Lower lobe of right lung (tissue), 2 donors: Measurements from ENCODE around the gene KRT81. TPM values are rescaled to one million over a fixed set of nuclear protein-coding genes. Genes with fewer than 3 reads are reported as not detected.

Source experiments
- ATAC-seq, 2 donors: fragments of 200-7000 bp; cut with Tn5 transposase; one replicate each; pipeline ENCODE4 v1.9.1; 2020 to 2022; ENCODE audit warnings: mild to moderate bottlenecking in 2 of 2, moderate library complexity in 2 of 2
- DNase-seq: peaks from one replicate; pipeline ENCODE4 v3.0.0-alpha.2; 2020
- H3K27ac ChIP-seq: fragments of 200-600 bp; one replicate; pipeline ENCODE4 v1.8.0; 2022
- H3K27me3 ChIP-seq: fragments of 200-600 bp; one replicate; pipeline ENCODE4 v1.8.0; 2022; ENCODE audit warnings: low read depth
- H3K36me3 ChIP-seq: fragments of 200-600 bp; one replicate; pipeline ENCODE4 v1.8.0; 2022; ENCODE audit warnings: mild to moderate bottlenecking
- H3K4me1 ChIP-seq: fragments of 200-600 bp; one replicate; pipeline ENCODE4 v1.8.0; 2022
- H3K4me3 ChIP-seq: fragments of 200-600 bp; one replicate; pipeline ENCODE4 v1.8.0; 2022; ENCODE audit warnings: mild to moderate bottlenecking
- H3K9me3 ChIP-seq: fragments of 200-600 bp; one replicate; pipeline ENCODE4 v1.8.0; 2022
- CTCF ChIP-seq: fragments of 200-600 bp; IDR thresholded peaks from one replicate; pipeline ENCODE4 v1.8.0; 2022; ENCODE audit warnings: antibody characterized with exemption, mild to moderate bottlenecking
- intact Hi-C: fragments of 100-400 bp; cut with DNase I; formaldehyde crosslinking; loops from one replicate; pipeline ENCODE4 v1.11.0; 2022
- total RNA-seq: library from RNA; stranded (reverse); fragmentation: NEBNext Ultra II Directional; extraction: Animal tissue kit (Norgen Biotek cat#: 25700); gene quantifications from one replicate; pipeline ENCODE4 v1.2.1, GENCODE V29; 2021
- donor health status: DM: no; HTN: yes; CAD: no; lungs with severe emphysema.

The KRT81 gene
- total RNA-seq, 1 donor from 2014 or later, result not detected

DNA sequence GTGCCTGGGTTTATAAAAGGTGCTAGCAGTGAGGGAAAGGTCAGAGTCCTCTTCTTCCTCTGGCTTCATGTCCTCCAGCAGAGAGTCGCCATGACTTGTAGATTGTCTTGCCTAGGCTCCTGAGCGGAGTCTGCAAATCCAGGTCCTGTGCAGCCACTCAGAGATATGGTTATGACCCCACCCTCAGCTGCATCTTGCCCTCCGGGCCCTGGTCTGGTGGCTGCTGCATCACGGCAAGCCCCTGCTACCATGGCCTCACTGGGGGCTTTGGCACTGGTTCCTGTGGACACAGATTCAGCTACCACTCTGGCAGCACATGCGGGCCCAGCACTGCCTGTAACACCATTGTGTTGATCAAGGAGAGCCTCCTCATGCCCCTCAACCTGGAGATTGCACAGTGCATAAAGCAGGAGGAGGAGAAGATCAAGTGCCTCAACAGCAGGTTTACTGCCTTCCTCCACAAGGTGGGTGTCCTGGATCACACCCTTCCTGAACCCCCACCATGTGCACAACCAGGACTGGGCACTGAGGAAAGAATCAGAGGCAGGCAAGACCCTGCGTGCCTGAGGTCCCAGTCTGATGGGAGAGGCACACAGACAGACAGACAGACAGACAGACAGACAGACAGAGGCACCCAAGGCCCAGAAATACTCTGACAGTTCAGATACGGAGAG is 27.4 kb downstream of the KRT81 start:
- H3K27me3 ChIP-seq, result peaks cover 17% of the 10 kb centered on the region
- DNase-seq (no peak), ATAC-seq (no peak)
- no peaks in the 10 kb centered on the region for H3K36me3 ChIP-seq
- H3K9me3 ChIP-seq, result no peaks in the 10 kb centered on the region
- no peaks in the 10 kb centered on the region for H3K4me1 ChIP-seq
- TF ChIP-seq CTCF, result no peak
- no peak overlapping the region for H3K4me3 ChIP-seq
- intact Hi-C loops, result no loop called here
- no peak overlapping the region for H3K27ac ChIP-seq

DNA sequence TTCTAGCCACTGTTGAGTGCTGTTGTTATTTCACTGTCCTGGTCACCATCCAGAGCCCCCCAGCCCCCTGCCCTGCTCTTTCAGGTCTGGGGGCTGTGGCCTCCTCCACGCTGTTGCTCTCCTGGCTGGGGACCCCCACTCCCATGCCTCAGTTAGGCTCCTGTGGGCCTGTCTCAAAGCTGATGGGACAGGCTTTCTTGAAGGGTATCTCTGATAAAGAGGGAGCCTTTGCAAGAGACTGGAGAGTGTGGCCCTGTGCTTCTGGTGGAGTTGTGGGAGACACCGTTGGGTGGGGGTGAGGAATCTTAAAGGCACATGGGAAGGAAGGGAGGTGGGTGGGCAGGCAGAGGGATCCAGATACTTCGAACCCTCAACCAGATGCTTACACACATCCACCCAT is 29.0 kb downstream of the KRT81 start:
- DNase-seq (no peak), ATAC-seq (no peak)
- Histone ChIP-seq H3K27me3 (peaks cover 33% of the 10 kb centered on the region), H3K4me3 (no peak overlapping the region), H3K9me3 (no peaks in the 10 kb centered on the region), H3K36me3 (no peaks in the 10 kb centered on the region), H3K4me1 (peaks cover 8% of the 10 kb centered on the region), H3K27ac (no peak overlapping the region)
- no peak for TF ChIP-seq CTCF
- intact Hi-C loops, result no loop called here

- H3K9me3 ChIP-seq, result no peaks in the 10 kb centered on the region
- H3K36me3 ChIP-seq, result no peaks in the 10 kb centered on the region
- no peak for DNase-seq
- no peak overlapping the region for H3K4me3 ChIP-seq
- H3K4me1 ChIP-seq, result peaks cover 8% of the 10 kb centered on the region
- H3K27me3 ChIP-seq, result peaks cover 44% of the 10 kb centered on the region
- no peak for TF ChIP-seq CTCF
- no peak overlapping the region for H3K27ac ChIP-seq
- intact Hi-C loops, result no loop called here
- ATAC-seq, result no peak
Measured at GRCh38 chr12:52261208-52261484, 30.2 kb downstream of the KRT81 start.

DNA sequence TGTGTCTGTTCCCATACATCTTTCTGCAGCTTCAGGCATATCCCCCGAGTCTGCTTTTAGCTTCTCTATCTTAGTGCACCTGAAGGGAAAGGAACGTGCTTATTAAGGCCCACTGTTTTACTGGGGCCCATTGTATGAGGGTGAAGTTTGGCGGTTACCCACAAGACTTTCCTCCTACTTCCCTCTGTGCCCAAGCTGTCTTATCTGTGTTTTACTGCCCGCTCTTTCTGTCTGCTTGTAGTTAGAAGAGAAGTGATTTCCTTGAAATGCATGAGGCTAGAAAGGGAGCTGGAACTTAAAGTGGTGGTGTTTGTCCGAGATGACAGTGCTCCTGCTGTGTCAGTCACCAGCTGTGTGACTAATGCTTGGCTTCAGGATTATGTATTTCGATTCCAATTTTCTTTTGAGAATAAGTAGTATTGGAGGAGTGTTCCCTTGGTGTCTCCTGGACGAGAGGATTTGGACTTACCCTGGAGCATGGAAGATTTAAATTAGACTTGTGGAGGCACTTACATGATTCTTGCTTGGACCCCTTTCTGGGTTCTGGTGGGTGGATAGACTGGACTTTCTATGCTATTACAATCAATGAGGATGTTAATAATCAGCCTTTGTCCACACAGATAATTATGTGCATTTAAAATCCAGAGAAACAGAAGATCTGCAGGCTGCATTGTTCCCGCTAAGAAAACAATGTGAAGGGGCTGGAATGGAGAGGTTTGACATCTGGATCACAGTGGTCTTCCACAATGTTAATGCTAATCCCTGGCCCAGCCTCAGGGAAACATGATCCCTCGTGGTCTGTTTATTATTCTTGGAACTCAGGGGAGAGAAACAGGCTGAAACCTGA is 30.8 kb downstream of the KRT81 start:
- no peak for DNase-seq
- Histone ChIP-seq H3K27me3 (peaks cover 50% of the 10 kb centered on the region), H3K4me1 (peaks cover 8% of the 10 kb centered on the region), H3K27ac (no peak overlapping the region), H3K9me3 (no peaks in the 10 kb centered on the region), H3K36me3 (no peaks in the 10 kb centered on the region), H3K4me3 (no peak overlapping the region)
- ATAC-seq, result no peak
- TF ChIP-seq CTCF, result no peak
- intact Hi-C loops, result no loop called here

GRCh38 chr12:52259657-52260243 is 31.6 kb downstream of the KRT81 start:
- no peaks in the 10 kb centered on the region for H3K9me3 ChIP-seq
- H3K27ac ChIP-seq, result no peak overlapping the region
- DNase-seq (peak; percentile 19), ATAC-seq (no peak)
- intact Hi-C loops, result no loop called here
- H3K4me1 ChIP-seq, result peaks cover 8% of the 10 kb centered on the region
- peaks cover 53% of the 10 kb centered on the region for H3K27me3 ChIP-seq
- no peak for TF ChIP-seq CTCF
- no peak overlapping the region for H3K4me3 ChIP-seq
- no peaks in the 10 kb centered on the region for H3K36me3 ChIP-seq
